NCI-H1694 treated with DMSO at 0.1 percent for 48 hours (cell line): ENCODE data around the gene NAA80.
A peak's percentile ranks its signal among the peaks of the same experiment; 100 is the strongest.

Experiments used
- DNase-seq: peaks from one replicate; lab custom pipeline; 2025; lab: John Stamatoyannopoulos, UW

NAA80 gene

GRCh38 chr3:50298836-50299637 is at the start of gene NAA80, which contains the start of gene HYAL3:
NAA80 (minus strand) TSS chr3:50299405; CDS start chr3:50297463, 1,942 bp downstream.
HYAL3 (minus strand) TSS chr3:50299405; CDS start chr3:50295602, 3,803 bp downstream.
- DNase-seq: peak; percentile 78

- peak; percentile 6 for DNase-seq
These were observed 48.1 kb upstream of the NAA80 start for GRCh38 chr3:50347187-50347813.

- DNase-seq: no peak
These were observed 46.5 kb upstream of the NAA80 start, which contains the start of gene ZMYND10 for GRCh38 chr3:50345586-50346234. ZMYND10 (minus strand) TSS chr3:50345732; CDS start chr3:50345579, 153 bp downstream.

GRCh38 chr3:50345008-50345407 is 45.8 kb upstream of the NAA80 start:
- no peak for DNase-seq

- no peak for DNase-seq
These were observed 43.8 kb upstream of the NAA80 start for GRCh38 chr3:50342813-50343633.

- DNase-seq: no peak
These were observed 42.9 kb upstream of the NAA80 start for GRCh38 chr3:50341996-50342650.

GRCh38 chr3:50341537-50341936 is 42.3 kb upstream of the NAA80 start:
- DNase-seq: no peak

GRCh38 chr3:50340448-50341329 is 41.5 kb upstream of the NAA80 start, which contains the start of gene RASSF1:
RASSF1 (minus strand) TSS chr3:50340836; CDS start chr3:50340805, 31 bp downstream.
- no peak for DNase-seq

- DNase-seq: no peak
These were observed 40.9 kb upstream of the NAA80 start for GRCh38 chr3:50340147-50340447.

- DNase-seq: no peak
These were observed 40.4 kb upstream of the NAA80 start for GRCh38 chr3:50339485-50340146.

GRCh38 chr3:50338965-50339364 is 39.8 kb upstream of the NAA80 start:
- no peak for DNase-seq

- DNase-seq: peak; percentile 75
These were observed 38.1 kb upstream of the NAA80 start for GRCh38 chr3:50337175-50337861.

GRCh38 chr3:50336452-50337174 is 37.4 kb upstream of the NAA80 start:
- no peak for DNase-seq

GRCh38 chr3:50334339-50335075 is 35.3 kb upstream of the NAA80 start:
- no peak for DNase-seq

GRCh38 chr3:50333744-50334328 is 34.6 kb upstream of the NAA80 start:
- no peak for DNase-seq

- no peak for DNase-seq
These were observed 32.2 kb upstream of the NAA80 start for GRCh38 chr3:50331364-50331907.

- DNase-seq: no peak
These were observed 31.1 kb upstream of the NAA80 start for GRCh38 chr3:50330330-50330729.
